Measurements from ENCODE around the gene FXYD6. TPM values are rescaled to one million over a fixed set of nuclear protein-coding genes. Genes with fewer than 3 reads are reported as not detected.
"Not testable (repeated sequence)": the region's sequence is repeated elsewhere in the genome, so short reads cannot be mapped to it uniquely, and the experiment has no call there.

The FXYD6 gene
- total RNA-seq, 1 experiment from 2014 or later = 32.8 TPM

GRCh38 chr11:117872975-117873827, 3.3 kb downstream of the FXYD6 start:
- DNase-seq = no peak
- Histone ChIP-seq H3K27me3 (ENCODE audit: control insufficient read depth, insufficient read depth, low read length) (peaks cover 36% of the 10 kb centered on the region), H3K4me3 (ENCODE audit: insufficient read depth, low read depth, low read length) (no peak overlapping the region)

GRCh38 chr11:117872420-117872961, 4.0 kb downstream of the FXYD6 start:
- DNase-seq = no peak
- no peaks in the 10 kb centered on the region for H3K36me3 ChIP-seq (replicated peaks; ENCODE audit: control insufficient read depth, insufficient read depth, low read length)
- H3K27me3 ChIP-seq (ENCODE audit: control insufficient read depth, insufficient read depth, low read length) = peaks cover 29% of the 10 kb centered on the region
- H3K4me3 ChIP-seq (ENCODE audit: insufficient read depth, low read depth, low read length) = no peak overlapping the region

More at GRCh38 chr11:117872975-117873827, 3.3 kb downstream of the FXYD6 start:
- H3K36me3 ChIP-seq (replicated peaks; ENCODE audit: control insufficient read depth, insufficient read depth, low read length) = no peaks in the 10 kb centered on the region

- Histone ChIP-seq H3K4me3 (ENCODE audit: insufficient read depth, low read depth, low read length) (no peak overlapping the region), H3K36me3 (replicated peaks; ENCODE audit: control insufficient read depth, insufficient read depth, low read length) (no peaks in the 10 kb centered on the region), H3K27me3 (ENCODE audit: control insufficient read depth, insufficient read depth, low read length) (peaks cover 22% of the 10 kb centered on the region)
- no peak for DNase-seq
These were observed 4.7 kb downstream of the FXYD6 start for GRCh38 chr11:117871784-117872183.

- no peak for DNase-seq
- Histone ChIP-seq H3K27me3 (ENCODE audit: control insufficient read depth, insufficient read depth, low read length) (peaks cover 18% of the 10 kb centered on the region), H3K4me3 (ENCODE audit: insufficient read depth, low read depth, low read length) (no peak overlapping the region), H3K36me3 (replicated peaks; ENCODE audit: control insufficient read depth, insufficient read depth, low read length) (no peaks in the 10 kb centered on the region)
These were observed 5.3 kb downstream of the FXYD6 start for GRCh38 chr11:117871160-117871559.

- peaks cover 10% of the 10 kb centered on the region for H3K27me3 ChIP-seq (ENCODE audit: control insufficient read depth, insufficient read depth, low read length)
- peak; percentile 81 for DNase-seq
- H3K4me3 ChIP-seq (ENCODE audit: insufficient read depth, low read depth, low read length) = no peak overlapping the region
- no peaks in the 10 kb centered on the region for H3K36me3 ChIP-seq (replicated peaks; ENCODE audit: control insufficient read depth, insufficient read depth, low read length)
These were observed 6.1 kb downstream of the FXYD6 start for GRCh38 chr11:117870103-117870952.

GRCh38 chr11:117869604-117870003, 6.9 kb downstream of the FXYD6 start:
- Histone ChIP-seq H3K36me3 (replicated peaks; ENCODE audit: control insufficient read depth, insufficient read depth, low read length) (no peaks in the 10 kb centered on the region), H3K27me3 (ENCODE audit: control insufficient read depth, insufficient read depth, low read length) (peaks cover 8% of the 10 kb centered on the region; the same call in 1 of the 2 replicates), H3K4me3 (ENCODE audit: insufficient read depth, low read depth, low read length) (no peak overlapping the region)
- no peak for DNase-seq

GRCh38 chr11:117868815-117869561, 7.5 kb downstream of the FXYD6 start:
- H3K36me3 ChIP-seq (replicated peaks; ENCODE audit: control insufficient read depth, insufficient read depth, low read length) = no peaks in the 10 kb centered on the region
- no peak overlapping the region for H3K4me3 ChIP-seq (ENCODE audit: insufficient read depth, low read depth, low read length)
- peaks cover 2% of the 10 kb centered on the region; the same call in 1 of the 2 replicates for H3K27me3 ChIP-seq (ENCODE audit: control insufficient read depth, insufficient read depth, low read length)
- no peak for DNase-seq

- no peak overlapping the region for H3K4me3 ChIP-seq (ENCODE audit: insufficient read depth, low read depth, low read length)
- H3K27me3 ChIP-seq (ENCODE audit: control insufficient read depth, insufficient read depth, low read length) = no peaks in the 10 kb centered on the region; the same call in 1 of the 2 replicates
- no peak for DNase-seq
- H3K36me3 ChIP-seq (replicated peaks; ENCODE audit: control insufficient read depth, insufficient read depth, low read length) = no peaks in the 10 kb centered on the region
These were observed 8.4 kb downstream of the FXYD6 start for GRCh38 chr11:117868088-117868487.

GRCh38 chr11:117866526-117866925, 9.9 kb downstream of the FXYD6 start:
- no peak for DNase-seq
- no peaks in the 10 kb centered on the region; the same call in 1 of the 2 replicates for H3K27me3 ChIP-seq (ENCODE audit: control insufficient read depth, insufficient read depth, low read length)
- H3K4me3 ChIP-seq (ENCODE audit: insufficient read depth, low read depth, low read length) = no peak overlapping the region
- H3K36me3 ChIP-seq (replicated peaks; ENCODE audit: control insufficient read depth, insufficient read depth, low read length) = no peaks in the 10 kb centered on the region

GRCh38 chr11:117865546-117865945, 10.9 kb downstream of the FXYD6 start:
- not testable (repeated sequence) for H3K36me3 ChIP-seq (replicated peaks; ENCODE audit: control insufficient read depth, insufficient read depth, low read length); DNase-seq; H3K4me3 ChIP-seq (ENCODE audit: insufficient read depth, low read depth, low read length); H3K27me3 ChIP-seq (ENCODE audit: control insufficient read depth, insufficient read depth, low read length)

GRCh38 chr11:117863383-117863782, 13.1 kb downstream of the FXYD6 start:
- Histone ChIP-seq H3K36me3 (replicated peaks; ENCODE audit: control insufficient read depth, insufficient read depth, low read length) (no peaks in the 10 kb centered on the region), H3K27me3 (ENCODE audit: control insufficient read depth, insufficient read depth, low read length) (no peaks in the 10 kb centered on the region; the same call in 1 of the 2 replicates), H3K4me3 (ENCODE audit: insufficient read depth, low read depth, low read length) (no peak overlapping the region)
- no peak for DNase-seq

GRCh38 chr11:117862753-117863152, 13.7 kb downstream of the FXYD6 start:
- DNase-seq = no peak
- Histone ChIP-seq H3K4me3 (ENCODE audit: insufficient read depth, low read depth, low read length) (no peak overlapping the region), H3K27me3 (ENCODE audit: control insufficient read depth, insufficient read depth, low read length) (no peaks in the 10 kb centered on the region; the same call in 1 of the 2 replicates), H3K36me3 (replicated peaks; ENCODE audit: control insufficient read depth, insufficient read depth, low read length) (no peaks in the 10 kb centered on the region)

GRCh38 chr11:117862019-117862725, 14.3 kb downstream of the FXYD6 start:
- no peaks in the 10 kb centered on the region; the same call in 1 of the 2 replicates for H3K27me3 ChIP-seq (ENCODE audit: control insufficient read depth, insufficient read depth, low read length)
- DNase-seq = no peak
- H3K4me3 ChIP-seq (ENCODE audit: insufficient read depth, low read depth, low read length) = no peak overlapping the region
- H3K36me3 ChIP-seq (replicated peaks; ENCODE audit: control insufficient read depth, insufficient read depth, low read length) = no peaks in the 10 kb centered on the region

All from H7 (cell line).